ENCODE measurements around the gene CALML5. TPM values are rescaled to one million over a fixed set of nuclear protein-coding genes. Genes with fewer than 3 reads are reported as not detected.

CALML5 gene
- total RNA-seq, 2 experiments from 2014 or later: not detected

DNA sequence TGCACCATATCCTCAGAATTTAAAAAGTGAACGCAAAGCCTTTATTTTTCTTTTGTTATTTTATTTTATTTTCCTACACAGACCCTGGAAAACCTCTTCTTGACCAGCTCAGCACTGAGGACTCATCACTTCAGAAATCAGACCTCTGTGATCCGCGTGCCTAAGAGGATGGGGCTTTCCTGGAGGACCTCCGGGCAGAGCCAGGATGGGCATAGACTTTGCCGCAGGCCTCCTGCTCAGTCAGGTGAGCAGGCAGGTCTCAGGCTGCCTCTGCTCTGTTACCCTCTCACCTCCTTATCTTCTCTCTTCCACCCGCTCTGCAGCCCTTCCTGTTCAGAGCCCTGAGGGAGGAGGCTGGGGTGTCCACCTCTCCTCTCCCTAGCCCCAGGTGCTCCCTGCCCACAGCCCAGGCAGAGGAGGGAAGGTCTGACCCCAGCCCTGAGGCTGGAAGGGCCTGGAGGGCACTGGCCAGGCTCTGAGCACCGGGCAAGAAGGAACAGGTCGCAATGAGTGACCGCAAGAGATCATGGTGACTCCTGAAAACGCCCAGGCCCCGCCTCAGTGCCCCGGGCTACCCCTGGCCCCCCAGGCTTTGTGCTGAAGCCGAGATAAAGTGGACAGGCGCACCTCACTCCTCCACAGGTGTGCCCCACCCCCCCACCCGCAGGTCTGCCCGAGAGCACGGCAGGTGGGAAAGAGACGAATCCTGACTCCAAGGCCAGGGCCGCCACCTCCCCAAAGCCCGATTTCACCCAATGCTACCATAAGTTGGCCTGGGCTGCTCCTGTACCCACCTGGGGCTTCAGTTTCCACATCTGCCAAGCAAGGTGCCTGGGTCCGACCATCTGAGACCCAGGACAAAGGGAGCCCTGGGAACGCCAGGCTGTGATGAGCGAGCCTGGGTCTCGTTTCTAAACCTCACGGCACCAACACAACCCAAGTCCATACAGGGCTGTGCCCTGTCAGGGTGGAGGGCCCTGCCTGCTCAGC is 2.8 kb downstream of the CALML5 start:
- H3K36me3 Mint-ChIP-seq: no peaks in the 10 kb centered on the region
- DNase-seq (no peak), ATAC-seq (no peak)
- H3K27me3 Mint-ChIP-seq: peaks cover 7% of the 10 kb centered on the region
- H3K27ac Mint-ChIP-seq: no peak overlapping the region
- CTCF ChIA-PET: interaction anchor here (0.6 kb wide), 1 partner anchor 374 kb away, joined by 3 read pairs; no protein-coding TSS in a partner anchor
- no peaks in the 10 kb centered on the region for H3K4me1 Mint-ChIP-seq
- no peaks in the 10 kb centered on the region for H3K9me3 Mint-ChIP-seq (ENCODE audit: low read depth)
- H3K4me3 Mint-ChIP-seq: no peak overlapping the region

DNA sequence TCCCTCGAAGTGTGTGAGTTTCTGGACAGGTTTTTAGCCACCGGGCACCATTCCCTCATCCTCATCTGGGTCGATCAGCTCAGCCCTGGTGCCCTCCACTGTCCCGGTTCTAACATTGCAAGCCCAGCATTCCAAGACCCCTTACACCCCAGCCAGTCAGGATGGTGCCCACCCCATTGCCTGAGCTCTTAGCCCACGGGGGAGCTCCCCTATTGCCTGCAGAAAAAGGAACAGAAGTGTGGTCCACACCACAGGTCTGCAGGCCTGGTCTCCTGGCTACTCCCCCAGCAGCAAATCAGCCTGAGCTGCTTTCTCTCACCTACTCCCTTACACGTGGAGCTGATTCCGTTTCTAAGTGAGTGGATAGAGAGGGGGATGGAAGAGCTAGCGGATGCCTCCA is 4.8 kb downstream of the CALML5 start:
- H3K9me3 Mint-ChIP-seq (ENCODE audit: low read depth): no peaks in the 10 kb centered on the region
- CTCF ChIA-PET: interaction anchor here (0.9 kb wide), 1 partner anchor 128 kb away, joined by 3 read pairs; no protein-coding TSS in a partner anchor

DNA sequence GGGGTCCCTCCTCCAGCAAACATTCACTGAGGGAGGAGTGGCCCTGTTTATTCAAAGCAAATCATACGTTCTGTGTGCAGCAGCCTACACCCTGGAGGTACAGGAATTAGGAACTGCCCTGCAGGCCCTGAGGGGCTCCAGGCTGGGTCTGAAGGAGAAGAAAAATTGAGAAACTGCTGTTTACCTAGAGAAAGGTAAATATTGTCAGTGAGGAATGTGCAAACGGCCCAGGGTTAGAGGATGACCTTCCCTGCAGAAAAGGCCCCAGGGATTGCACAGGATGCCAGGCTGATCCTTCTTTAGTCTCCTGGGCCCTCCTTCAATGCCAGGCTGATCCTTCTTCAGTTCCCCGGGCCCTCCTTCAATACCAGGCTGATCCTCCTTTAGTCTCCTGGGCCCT is 5.7 kb downstream of the CALML5 start:
- Mint-ChIP-seq H3K4me3 (no peak overlapping the region), H3K27ac (no peak overlapping the region), H3K9me3 (ENCODE audit: low read depth) (no peaks in the 10 kb centered on the region), H3K27me3 (no peaks in the 10 kb centered on the region), H3K4me1 (peaks cover 3% of the 10 kb centered on the region), H3K36me3 (no peaks in the 10 kb centered on the region)
- ATAC-seq: no peak
- no peak for DNase-seq
- CTCF ChIA-PET: no interaction called here

More for the DNA sequence above, 4.8 kb downstream of the CALML5 start:
- DNase-seq: no peak
- Mint-ChIP-seq H3K4me3 (no peak overlapping the region), H3K36me3 (no peaks in the 10 kb centered on the region), H3K27me3 (no peaks in the 10 kb centered on the region), H3K27ac (no peak overlapping the region), H3K4me1 (peaks cover 3% of the 10 kb centered on the region)
- ATAC-seq: no peak

DNA sequence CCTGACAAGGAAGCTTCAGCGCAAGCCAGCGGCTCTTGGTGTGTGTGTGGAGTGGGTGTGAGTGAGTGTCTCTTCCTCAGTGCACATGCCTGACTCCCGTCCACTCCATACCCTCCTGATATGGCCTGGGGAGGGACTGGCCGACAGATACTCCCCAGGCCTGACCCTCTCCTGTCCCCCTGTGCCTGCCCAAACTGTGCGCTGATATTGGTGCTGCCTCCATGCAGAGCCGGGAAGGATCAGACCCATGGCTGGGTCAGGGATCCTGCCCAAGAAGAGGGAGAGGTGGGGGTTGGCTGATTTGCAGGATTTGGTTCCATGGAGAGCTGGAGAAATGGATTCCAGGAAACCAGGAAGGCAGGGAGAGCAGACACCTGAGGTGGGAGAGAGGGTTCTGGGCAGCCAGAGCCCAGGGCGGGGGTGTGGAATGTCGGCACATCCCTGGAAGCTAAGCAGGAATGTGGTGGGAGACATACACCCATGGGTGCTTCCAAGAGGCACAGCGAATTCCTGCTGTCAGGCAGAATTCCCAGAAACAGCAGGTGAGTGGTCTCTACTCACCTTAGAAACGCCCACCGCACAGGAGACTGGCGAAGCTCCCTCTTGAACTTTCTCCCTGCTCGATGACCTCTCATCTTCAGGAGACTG is 6.3 kb downstream of the CALML5 start:
- Mint-ChIP-seq H3K4me1 (peaks cover 3% of the 10 kb centered on the region), H3K9me3 (ENCODE audit: low read depth) (no peaks in the 10 kb centered on the region), H3K4me3 (no peak overlapping the region), H3K27me3 (no peaks in the 10 kb centered on the region), H3K27ac (no peak overlapping the region), H3K36me3 (no peaks in the 10 kb centered on the region)
- CTCF ChIA-PET: no interaction called here
- no peak for ATAC-seq
- no peak for DNase-seq

DNA sequence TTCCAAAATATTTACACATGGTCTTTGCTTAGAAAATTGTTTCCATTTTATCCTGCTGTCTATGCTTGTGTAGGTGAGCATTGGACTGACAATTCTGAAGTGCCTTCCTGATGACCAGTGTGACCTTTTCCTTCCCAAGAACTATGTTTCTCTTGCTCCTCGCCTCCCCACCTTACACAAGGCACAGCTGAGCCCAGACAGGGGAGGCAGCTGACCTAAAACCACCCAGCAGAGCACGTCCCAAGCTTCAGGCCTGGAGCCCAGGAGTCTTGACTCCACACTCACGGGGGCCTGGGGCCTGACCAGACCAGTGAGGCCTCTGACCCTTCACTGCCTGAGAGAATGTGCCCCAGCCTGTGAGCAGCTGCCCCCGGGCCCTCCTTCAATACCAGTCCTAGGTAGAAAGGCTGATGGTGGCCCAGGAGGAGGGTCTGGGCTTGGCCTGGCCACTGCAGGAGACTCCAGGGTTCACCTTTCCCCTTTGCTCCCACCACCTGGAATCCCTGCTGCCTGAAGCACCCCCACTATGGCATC is 7.0 kb downstream of the CALML5 start:
- DNase-seq: no peak
- no peaks in the 10 kb centered on the region for H3K27me3 Mint-ChIP-seq
- H3K4me1 Mint-ChIP-seq: peaks cover 3% of the 10 kb centered on the region
- no peaks in the 10 kb centered on the region for H3K9me3 Mint-ChIP-seq (ENCODE audit: low read depth)
- CTCF ChIA-PET: no interaction called here
- ATAC-seq: no peak
- H3K36me3 Mint-ChIP-seq: no peaks in the 10 kb centered on the region
- H3K4me3 Mint-ChIP-seq: no peak overlapping the region
- no peak overlapping the region for H3K27ac Mint-ChIP-seq

DNA sequence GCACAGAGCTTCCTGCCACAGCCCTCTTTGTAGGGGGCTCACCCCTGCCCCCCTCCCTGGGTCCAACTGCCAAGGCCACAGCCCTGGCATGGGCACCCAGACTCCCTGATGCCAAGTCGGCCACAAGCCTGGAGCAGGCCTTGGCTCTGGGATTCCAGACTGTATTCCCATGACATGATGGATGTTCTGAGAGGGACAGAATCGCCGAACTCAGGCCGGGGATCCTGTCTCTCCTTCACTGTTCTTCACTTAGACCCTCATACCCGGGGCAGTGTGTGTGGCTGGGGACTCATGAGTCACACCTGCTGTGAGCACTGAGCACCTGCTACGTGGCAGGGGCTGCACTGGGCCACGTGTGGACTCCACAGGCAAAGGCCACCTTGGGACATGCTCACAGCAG is 7.9 kb downstream of the CALML5 start:
- Mint-ChIP-seq H3K4me3 (no peak overlapping the region), H3K36me3 (no peaks in the 10 kb centered on the region), H3K27me3 (no peaks in the 10 kb centered on the region), H3K9me3 (ENCODE audit: low read depth) (no peaks in the 10 kb centered on the region), H3K4me1 (peaks cover 3% of the 10 kb centered on the region), H3K27ac (no peak overlapping the region)
- CTCF ChIA-PET: no interaction called here
- ATAC-seq: no peak
- DNase-seq: no peak

DNA sequence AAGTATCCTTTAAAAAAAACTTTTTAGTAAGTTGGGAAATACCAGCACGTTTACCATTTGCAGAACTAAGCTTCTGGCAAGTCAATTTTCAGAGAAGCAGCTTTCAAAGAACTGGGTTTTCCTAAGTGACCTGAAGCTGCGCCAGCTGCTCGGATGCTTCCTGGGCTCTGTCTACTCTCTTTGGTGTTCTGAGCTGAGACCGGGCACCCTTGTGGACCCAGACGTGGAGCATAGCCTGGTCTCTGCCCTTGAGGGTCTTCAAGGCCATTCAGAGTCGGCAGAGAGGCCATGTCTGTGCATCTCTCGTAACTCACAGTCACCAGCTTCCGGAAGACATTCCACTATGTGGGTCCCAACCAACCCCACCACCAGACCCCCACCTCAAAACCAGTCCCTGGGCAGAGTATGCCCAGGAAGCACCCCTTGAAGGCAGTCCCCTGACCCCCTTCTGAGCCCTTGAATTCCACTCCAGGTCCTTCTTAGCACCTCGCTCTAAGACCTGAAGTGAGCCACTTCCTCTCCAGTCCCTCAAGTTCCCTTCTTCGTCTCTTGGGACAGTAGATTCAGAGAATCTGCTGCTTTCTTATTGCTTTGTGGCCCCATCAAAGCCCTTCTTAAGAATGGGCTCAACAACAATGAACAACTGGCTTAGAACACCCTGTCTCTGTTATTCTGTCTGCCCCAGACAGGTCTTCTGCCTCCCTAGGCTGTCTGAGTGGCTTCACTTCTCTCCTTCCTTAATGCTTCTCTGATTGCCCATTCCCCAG is 8.5 kb downstream of the CALML5 start:
- DNase-seq (no peak), ATAC-seq (no peak)
- Mint-ChIP-seq H3K27me3 (no peaks in the 10 kb centered on the region), H3K4me1 (peaks cover 3% of the 10 kb centered on the region), H3K9me3 (ENCODE audit: low read depth) (no peaks in the 10 kb centered on the region), H3K4me3 (no peak overlapping the region), H3K36me3 (no peaks in the 10 kb centered on the region), H3K27ac (no peak overlapping the region)
- CTCF ChIA-PET: no interaction called here

DNA sequence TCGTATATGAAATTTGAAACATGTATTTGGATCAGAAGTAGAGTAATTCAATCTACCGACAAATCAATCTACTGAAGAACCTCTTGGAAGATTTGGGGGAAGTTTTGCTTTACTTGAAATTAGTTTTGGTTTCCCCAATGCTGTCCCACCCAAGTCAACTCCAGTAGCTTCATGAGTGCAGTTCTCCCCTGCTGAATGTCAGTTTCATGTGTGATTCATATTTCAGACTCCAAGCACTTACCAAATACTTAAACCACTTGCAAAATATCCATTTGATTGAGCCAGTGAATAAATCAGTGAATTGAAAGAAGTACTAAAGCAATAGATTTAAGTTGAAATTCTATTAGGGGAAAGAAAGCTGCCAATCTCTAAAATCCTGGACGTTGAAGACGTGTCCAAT is 9.3 kb downstream of the CALML5 start:
- CTCF ChIA-PET: no interaction called here
- Mint-ChIP-seq H3K27me3 (peaks cover 1% of the 10 kb centered on the region), H3K27ac (no peak overlapping the region), H3K9me3 (ENCODE audit: low read depth) (no peaks in the 10 kb centered on the region), H3K4me3 (no peak overlapping the region), H3K36me3 (no peaks in the 10 kb centered on the region), H3K4me1 (peaks cover 3% of the 10 kb centered on the region)
- no peak for DNase-seq
- no peak for ATAC-seq

DNA sequence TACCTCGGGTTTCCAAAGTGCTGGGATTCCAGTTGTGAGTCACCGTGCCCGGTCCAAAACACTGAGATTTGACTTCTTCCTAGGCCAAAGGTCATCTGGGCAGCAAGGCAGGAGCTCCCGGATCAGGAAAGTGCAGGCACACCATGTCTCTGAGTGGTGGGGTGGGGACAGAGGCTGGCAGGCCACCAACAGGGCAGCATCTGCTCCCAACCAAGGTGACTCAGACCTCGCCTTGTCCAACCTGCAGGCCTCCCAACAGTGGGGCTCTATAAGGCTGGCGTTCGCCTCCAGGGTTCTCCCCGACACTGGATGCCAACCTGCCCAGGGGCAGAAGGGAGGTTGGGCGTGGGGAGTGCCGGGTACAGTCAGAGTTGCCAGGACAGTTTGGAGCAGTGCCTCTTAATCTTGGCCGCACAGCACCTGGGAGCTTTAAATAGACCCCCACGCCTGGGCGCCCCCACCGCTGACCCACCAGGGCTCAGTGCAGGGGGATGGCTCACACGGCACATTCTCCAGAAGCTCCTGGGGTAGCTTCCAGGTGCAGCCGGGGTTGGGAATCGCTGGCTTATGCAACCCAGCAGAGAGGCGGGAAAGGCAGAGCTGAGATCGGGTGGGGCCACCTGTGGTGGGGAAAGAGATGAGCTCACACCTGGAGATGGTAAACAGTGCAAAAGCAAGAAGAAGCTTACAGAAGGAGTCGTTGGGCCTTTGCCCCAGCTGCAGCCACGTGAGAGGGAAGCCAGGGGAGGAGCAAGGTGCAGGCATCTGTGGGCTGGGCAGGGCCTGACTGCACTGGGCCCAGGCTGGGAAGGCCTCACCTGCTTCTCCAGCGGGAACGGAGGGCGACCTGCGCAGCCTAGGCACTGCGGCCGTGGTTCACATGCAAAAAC is 10.9 kb downstream of the CALML5 start:
- ATAC-seq (no peak), DNase-seq (no peak)
- Mint-ChIP-seq H3K4me3 (no peak overlapping the region), H3K9me3 (ENCODE audit: low read depth) (no peaks in the 10 kb centered on the region), H3K27ac (no peak overlapping the region), H3K36me3 (no peaks in the 10 kb centered on the region), H3K4me1 (peaks cover 3% of the 10 kb centered on the region), H3K27me3 (peaks cover 4% of the 10 kb centered on the region)
- CTCF ChIA-PET: interaction anchor here (0.7 kb wide), 1 partner anchor 14 kb away, joined by 3 read pairs; no protein-coding TSS in a partner anchor

DNA sequence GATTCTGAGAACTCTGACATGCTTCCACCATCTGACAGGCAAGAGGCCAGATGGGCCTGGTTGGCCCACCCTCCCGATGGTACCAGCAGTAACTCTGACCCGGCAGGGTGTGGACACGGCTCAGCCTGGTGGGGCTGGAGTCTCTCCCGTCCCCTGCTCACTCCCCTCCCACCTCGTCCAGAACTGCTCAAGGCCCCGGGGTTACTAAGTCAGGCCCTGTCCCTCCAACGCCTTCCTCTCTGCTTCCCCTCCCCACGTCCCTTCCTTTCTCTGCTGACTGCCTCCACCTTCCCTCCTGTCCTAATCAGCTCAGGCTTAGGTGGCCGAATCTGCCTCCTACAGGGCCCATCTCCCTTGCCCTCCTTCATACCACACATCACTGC is 12.5 kb downstream of the CALML5 start:
- H3K27ac Mint-ChIP-seq: no peak overlapping the region
- H3K4me1 Mint-ChIP-seq: peaks cover 3% of the 10 kb centered on the region
- no peak overlapping the region for H3K4me3 Mint-ChIP-seq
- DNase-seq (no peak), ATAC-seq (no peak)
- CTCF ChIA-PET: no interaction called here
- no peaks in the 10 kb centered on the region for H3K9me3 Mint-ChIP-seq (ENCODE audit: low read depth)
- no peaks in the 10 kb centered on the region for H3K36me3 Mint-ChIP-seq
- H3K27me3 Mint-ChIP-seq: peaks cover 4% of the 10 kb centered on the region

DNA sequence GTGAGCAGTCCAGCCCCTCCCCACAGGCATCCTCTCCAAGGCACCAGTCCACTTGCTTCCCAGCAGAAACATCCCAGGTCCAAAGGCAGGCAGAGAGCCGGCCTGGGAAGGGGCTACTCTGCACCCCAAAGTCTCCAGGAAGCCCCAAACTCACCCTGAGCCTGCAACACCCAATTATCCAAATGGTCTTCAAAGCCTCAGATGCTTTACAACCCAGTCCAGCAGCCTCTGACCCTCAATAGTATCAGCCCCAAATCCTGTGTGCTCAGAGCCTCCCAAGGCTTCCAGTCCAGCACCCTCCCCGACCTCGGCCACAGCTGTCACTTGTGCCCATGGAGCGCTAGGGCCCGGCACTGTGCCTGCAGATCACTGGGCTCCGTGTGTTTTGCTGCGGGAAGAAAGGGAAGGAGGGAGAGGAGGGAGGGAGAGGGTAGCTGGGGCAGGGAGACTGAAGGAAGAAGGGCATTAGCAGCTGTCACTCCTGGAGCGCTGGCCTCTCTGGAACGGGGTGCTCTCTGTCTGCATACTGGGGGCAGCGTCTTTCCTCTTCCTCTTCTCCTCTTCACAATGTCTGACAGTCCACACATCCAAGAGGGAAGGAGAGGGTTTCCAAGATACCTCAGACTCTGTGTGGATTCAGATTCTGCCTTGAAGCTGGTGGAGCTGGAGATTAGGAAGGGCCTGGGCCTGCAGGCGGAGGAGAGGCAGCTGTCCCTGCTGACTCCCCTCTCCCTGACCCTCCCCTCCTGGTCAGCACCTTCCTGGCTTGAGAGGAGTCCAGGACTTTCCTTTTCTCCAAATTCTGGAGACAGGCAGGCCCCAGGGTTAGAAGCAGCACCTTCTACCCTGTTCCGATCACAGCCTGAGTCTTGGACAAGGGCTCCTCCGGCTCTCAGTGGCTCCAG is 13.2 kb downstream of the CALML5 start:
- Mint-ChIP-seq H3K9me3 (ENCODE audit: low read depth) (no peaks in the 10 kb centered on the region), H3K27me3 (peaks cover 4% of the 10 kb centered on the region), H3K36me3 (no peaks in the 10 kb centered on the region), H3K27ac (no peak overlapping the region), H3K4me3 (no peak overlapping the region), H3K4me1 (peaks cover 3% of the 10 kb centered on the region)
- DNase-seq (no peak), ATAC-seq (no peak)
- CTCF ChIA-PET: no interaction called here

DNA sequence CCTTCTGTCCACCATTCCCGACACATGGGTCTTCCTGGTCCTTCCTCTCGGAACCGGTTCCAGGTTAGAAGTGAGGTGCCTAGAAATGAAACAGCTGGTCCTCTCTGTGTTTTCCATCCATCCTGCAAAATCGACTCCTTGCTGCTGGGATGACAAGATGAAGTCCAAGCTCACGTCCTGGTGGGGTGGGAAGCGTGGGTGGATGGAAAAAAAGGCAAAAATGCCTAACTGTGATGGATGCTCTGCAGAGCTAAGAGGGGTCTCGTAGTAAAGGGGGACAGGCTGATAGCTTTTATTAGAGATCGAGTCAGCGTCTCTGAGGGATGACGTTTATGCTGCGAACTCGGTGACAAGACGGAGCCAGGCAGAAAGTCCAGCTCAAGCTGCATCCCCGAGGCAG is 14.1 kb downstream of the CALML5 start:
- CTCF ChIA-PET: no interaction called here
- H3K27me3 Mint-ChIP-seq: peaks cover 4% of the 10 kb centered on the region
- H3K27ac Mint-ChIP-seq: no peak overlapping the region
- H3K4me1 Mint-ChIP-seq: no peaks in the 10 kb centered on the region
- DNase-seq (no peak), ATAC-seq (no peak)
- no peaks in the 10 kb centered on the region for H3K36me3 Mint-ChIP-seq
- H3K9me3 Mint-ChIP-seq (ENCODE audit: low read depth): no peaks in the 10 kb centered on the region
- H3K4me3 Mint-ChIP-seq: no peak overlapping the region
